ENCODE results near the gene USP34. TPM values are rescaled to one million over a fixed set of nuclear protein-coding genes. Genes with fewer than 3 reads are reported as not detected.
A peak's percentile ranks its signal among the peaks of the same experiment; 100 is the strongest.

Gene USP34
- total and polyA plus RNA-seq, 9 of the 15 experiments (the other 6 are each of a cell fraction or from before 2014, with no cell fraction given): 19.8 to 108 (median 67.8) TPM

DNA sequence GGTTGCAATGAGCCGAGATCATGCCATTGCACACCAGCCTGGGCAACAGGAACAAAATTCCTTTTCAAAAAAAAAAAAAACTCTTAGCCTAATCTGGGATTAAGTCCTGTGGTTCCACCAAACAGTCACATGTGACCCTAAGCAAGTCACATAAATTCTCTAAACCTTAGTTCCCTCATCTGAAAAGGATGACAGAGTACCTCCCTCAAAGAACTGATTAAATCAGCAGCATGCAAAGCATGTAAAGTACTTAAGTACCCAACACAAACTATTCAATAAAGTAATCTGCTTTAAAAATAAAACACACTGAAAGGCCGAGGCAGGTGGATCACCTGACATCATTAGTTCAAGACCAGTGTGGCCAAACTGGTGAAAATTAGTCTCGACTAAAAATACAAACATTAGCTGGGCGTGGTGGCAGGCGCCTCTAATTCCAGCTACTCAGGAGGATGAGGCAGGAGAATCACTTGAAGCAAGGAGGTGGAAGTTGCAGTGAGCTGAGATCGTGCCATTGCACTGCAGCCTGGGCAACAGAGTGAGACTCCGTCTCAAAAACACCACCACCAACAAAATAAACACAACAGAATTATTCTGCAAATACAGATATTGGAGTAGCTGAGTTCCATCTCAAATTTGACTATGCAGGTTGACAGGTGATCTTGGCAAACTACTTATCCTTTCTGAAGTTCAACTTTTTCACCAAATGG is 7.0 kb downstream of the USP34 start (continued):
- TF ChIP-seq PHF20 (IDR thresholded peaks at IDR 0.05; ENCODE audit: partially characterized antibody): no peak
- TF ChIP-seq POLR2G (IDR thresholded peaks at IDR 0.05; ENCODE audit: low read depth, low read length): no peak
- peak; percentile 32; the same call in 1 of the 2 replicates for TF ChIP-seq MYC (IDR thresholded peaks at IDR 0.05; ENCODE audit: low read depth, low read length)
- no peak for TF ChIP-seq MYC (CRISPR knock-in tag; IDR thresholded peaks at IDR 0.05; ENCODE audit: borderline replicate concordance, low read depth)
- no peak for TF ChIP-seq TEAD1 (CRISPR knock-in tag; IDR thresholded peaks at IDR 0.05)
- TF ChIP-seq ZNF197 (CRISPR knock-in tag; IDR thresholded peaks at IDR 0.05; ENCODE audit: low read depth): no peak
- TF ChIP-seq ZNF175 (CRISPR knock-in tag; IDR thresholded peaks at IDR 0.05; ENCODE audit: low read depth): no peak
- no peak for TF ChIP-seq CBFA2T2 (conservative IDR thresholded peaks at IDR 0.05)
- TF ChIP-seq, protein P1, sequence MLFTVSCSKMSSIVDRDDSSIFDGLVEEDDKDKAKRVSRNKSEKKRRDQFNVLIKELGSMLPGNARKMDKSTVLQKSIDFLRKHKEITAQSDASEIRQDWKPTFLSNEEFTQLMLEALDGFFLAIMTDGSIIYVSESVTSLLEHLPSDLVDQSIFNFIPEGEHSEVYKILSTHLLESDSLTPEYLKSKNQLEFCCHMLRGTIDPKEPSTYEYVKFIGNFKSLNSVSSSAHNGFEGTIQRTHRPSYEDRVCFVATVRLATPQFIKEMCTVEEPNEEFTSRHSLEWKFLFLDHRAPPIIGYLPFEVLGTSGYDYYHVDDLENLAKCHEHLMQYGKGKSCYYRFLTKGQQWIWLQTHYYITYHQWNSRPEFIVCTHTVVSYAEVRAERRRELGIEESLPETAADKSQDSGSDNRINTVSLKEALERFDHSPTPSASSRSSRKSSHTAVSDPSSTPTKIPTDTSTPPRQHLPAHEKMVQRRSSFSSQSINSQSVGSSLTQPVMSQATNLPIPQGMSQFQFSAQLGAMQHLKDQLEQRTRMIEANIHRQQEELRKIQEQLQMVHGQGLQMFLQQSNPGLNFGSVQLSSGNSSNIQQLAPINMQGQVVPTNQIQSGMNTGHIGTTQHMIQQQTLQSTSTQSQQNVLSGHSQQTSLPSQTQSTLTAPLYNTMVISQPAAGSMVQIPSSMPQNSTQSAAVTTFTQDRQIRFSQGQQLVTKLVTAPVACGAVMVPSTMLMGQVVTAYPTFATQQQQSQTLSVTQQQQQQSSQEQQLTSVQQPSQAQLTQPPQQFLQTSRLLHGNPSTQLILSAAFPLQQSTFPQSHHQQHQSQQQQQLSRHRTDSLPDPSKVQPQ (CRISPR knock-in tag; IDR thresholded peaks at IDR 0.05; ENCODE audit: borderline replicate concordance): no peak
- TF ChIP-seq, protein P2, sequence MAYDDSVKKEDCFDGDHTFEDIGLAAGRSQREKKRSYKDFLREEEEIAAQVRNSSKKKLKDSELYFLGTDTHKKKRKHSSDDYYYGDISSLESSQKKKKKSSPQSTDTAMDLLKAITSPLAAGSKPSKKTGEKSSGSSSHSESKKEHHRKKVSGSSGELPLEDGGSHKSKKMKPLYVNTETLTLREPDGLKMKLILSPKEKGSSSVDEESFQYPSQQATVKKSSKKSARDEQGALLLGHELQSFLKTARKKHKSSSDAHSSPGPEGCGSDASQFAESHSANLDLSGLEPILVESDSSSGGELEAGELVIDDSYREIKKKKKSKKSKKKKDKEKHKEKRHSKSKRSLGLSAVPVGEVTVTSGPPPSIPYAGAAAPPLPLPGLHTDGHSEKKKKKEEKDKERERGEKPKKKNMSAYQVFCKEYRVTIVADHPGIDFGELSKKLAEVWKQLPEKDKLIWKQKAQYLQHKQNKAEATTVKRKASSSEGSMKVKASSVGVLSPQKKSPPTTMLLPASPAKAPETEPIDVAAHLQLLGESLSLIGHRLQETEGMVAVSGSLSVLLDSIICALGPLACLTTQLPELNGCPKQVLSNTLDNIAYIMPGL (CRISPR knock-in tag; IDR thresholded peaks at IDR 0.05): no peak
- no peak for TF ChIP-seq KLF1 (tag; IDR thresholded peaks at IDR 0.05)
- TF ChIP-seq, protein P3, sequence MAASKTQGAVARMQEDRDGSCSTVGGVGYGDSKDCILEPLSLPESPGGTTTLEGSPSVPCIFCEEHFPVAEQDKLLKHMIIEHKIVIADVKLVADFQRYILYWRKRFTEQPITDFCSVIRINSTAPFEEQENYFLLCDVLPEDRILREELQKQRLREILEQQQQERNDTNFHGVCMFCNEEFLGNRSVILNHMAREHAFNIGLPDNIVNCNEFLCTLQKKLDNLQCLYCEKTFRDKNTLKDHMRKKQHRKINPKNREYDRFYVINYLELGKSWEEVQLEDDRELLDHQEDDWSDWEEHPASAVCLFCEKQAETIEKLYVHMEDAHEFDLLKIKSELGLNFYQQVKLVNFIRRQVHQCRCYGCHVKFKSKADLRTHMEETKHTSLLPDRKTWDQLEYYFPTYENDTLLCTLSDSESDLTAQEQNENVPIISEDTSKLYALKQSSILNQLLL (CRISPR knock-in tag; IDR thresholded peaks at IDR 0.05; ENCODE audit: borderline replicate concordance): no peak
- TF ChIP-seq ZNF444 (CRISPR knock-in tag; IDR thresholded peaks at IDR 0.05): no peak
- TF ChIP-seq RBBP5 (IDR thresholded peaks at IDR 0.05; ENCODE audit: borderline replicate concordance, insufficient read depth, low read length, poor library complexity, severe bottlenecking): no peak
- TF ChIP-seq, protein P4, sequence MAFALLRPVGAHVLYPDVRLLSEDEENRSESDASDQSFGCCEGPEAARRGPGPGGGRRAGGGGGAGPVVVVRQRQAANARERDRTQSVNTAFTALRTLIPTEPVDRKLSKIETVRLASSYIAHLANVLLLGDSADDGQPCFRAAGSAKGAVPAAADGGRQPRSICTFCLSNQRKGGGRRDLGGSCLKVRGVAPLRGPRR (CRISPR knock-in tag; IDR thresholded peaks at IDR 0.05): no peak
- TF ChIP-seq, protein P5, sequence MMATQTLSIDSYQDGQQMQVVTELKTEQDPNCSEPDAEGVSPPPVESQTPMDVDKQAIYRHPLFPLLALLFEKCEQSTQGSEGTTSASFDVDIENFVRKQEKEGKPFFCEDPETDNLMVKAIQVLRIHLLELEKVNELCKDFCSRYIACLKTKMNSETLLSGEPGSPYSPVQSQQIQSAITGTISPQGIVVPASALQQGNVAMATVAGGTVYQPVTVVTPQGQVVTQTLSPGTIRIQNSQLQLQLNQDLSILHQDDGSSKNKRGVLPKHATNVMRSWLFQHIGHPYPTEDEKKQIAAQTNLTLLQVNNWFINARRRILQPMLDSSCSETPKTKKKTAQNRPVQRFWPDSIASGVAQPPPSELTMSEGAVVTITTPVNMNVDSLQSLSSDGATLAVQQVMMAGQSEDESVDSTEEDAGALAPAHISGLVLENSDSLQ (IDR thresholded peaks at IDR 0.05): peak; percentile 42; the same call in 1 of the 2 replicates
- TF ChIP-seq SNRNP70 (optimal IDR thresholded peaks at IDR 0.05; ENCODE audit: low read depth, low read length): no peak
- TF ChIP-seq ZNF212 (CRISPR knock-in tag; IDR thresholded peaks at IDR 0.05): no peak
- no peak for TF ChIP-seq XRCC4 (IDR thresholded peaks at IDR 0.05; ENCODE audit: extremely low read depth, insufficient read depth, insufficient read length)
- TF ChIP-seq SMC3 (conservative IDR thresholded peaks at IDR 0.05; ENCODE audit: insufficient read depth, low read depth, low read length): no peak
- no peak for TF ChIP-seq NR2F6 (CRISPR knock-in tag; IDR thresholded peaks at IDR 0.05)

All from K562 (cell line).